Measurements from ENCODE around the gene IL1RAPL1. TPM values are rescaled to one million over a fixed set of nuclear protein-coding genes. Genes with fewer than 3 reads are reported as not detected.

Gene IL1RAPL1
- total and polyA plus RNA-seq, 9 of the 15 experiments (the other 6 are each of a cell fraction or from before 2014, with no cell fraction given): 0.04 to 0.07 (median 0.04) TPM; not detected in 6

DNA sequence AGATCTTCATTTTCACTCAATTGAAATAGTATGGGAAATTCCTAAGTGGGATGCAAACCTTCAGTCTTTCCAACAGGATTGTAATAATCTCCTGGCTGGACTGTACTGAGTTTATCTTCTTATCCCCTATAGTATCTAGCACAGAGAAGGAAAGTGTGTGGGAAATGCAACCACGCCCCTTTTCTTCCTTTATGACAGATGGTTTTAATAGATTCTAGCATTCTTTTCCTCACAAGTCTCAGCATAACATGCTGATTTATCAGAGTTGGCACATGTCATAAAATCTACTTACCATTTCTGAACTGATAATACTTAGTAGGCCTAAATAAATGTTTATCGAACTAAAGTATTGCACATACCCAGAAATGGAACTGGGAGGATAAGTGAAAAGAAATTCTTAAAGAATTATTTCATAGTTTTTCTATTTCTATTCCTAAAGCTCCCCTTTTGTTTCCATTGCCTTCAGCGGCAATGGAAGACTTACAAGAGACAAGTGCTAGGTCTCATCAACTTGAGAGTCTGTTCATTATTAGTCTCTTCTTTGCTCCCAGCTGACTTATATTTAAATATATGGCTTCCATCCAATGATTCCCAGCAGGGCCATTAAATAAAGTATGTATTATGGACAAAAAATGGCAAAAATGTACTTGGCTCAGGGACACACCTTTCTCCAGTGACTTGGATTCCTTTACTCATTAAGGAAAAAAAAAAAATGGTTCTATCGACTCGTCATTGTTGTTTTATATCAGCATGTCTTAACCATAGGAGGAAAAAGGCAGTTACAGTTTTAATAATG is 484.5 kb downstream of the IL1RAPL1 start:
- ATAC-seq: no peak
- CTCF ChIA-PET (ENCODE audit: low intra/inter-chr PET ratio): no interaction called here
- TF ChIP-seq KAT8 (IDR thresholded peaks at IDR 0.05; ENCODE audit: low read depth): no peak
- TF ChIP-seq, protein P1, sequence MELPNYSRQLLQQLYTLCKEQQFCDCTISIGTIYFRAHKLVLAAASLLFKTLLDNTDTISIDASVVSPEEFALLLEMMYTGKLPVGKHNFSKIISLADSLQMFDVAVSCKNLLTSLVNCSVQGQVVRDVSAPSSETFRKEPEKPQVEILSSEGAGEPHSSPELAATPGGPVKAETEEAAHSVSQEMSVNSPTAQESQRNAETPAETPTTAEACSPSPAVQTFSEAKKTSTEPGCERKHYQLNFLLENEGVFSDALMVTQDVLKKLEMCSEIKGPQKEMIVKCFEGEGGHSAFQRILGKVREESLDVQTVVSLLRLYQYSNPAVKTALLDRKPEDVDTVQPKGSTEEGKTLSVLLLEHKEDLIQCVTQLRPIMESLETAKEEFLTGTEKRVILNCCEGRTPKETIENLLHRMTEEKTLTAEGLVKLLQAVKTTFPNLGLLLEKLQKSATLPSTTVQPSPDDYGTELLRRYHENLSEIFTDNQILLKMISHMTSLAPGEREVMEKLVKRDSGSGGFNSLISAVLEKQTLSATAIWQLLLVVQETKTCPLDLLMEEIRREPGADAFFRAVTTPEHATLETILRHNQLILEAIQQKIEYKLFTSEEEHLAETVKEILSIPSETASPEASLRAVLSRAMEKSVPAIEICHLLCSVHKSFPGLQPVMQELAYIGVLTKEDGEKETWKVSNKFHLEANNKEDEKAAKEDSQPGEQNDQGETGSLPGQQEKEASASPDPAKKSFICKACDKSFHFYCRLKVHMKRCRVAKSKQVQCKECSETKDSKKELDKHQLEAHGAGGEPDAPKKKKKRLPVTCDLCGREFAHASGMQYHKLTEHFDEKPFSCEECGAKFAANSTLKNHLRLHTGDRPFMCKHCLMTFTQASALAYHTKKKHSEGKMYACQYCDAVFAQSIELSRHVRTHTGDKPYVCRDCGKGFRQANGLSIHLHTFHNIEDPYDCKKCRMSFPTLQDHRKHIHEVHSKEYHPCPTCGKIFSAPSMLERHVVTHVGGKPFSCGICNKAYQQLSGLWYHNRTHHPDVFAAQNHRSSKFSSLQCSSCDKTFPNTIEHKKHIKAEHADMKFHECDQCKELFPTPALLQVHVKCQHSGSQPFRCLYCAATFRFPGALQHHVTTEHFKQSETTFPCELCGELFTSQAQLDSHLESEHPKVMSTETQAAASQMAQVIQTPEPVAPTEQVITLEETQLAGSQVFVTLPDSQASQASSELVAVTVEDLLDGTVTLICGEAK (IDR thresholded peaks at IDR 0.05): no peak
- TF ChIP-seq, protein P1 (CRISPR knock-in tag; IDR thresholded peaks at IDR 0.05): no peak
- no peak for TF ChIP-seq SIN3B (IDR thresholded peaks at IDR 0.05; ENCODE audit: low read depth)
- TF ChIP-seq CSDE1 (IDR thresholded peaks at IDR 0.05): no peak
- no peak for TF ChIP-seq NFXL1 (CRISPR knock-in tag; IDR thresholded peaks at IDR 0.05)
- no peak for TF ChIP-seq ELF2 (CRISPR knock-in tag; IDR thresholded peaks at IDR 0.05)
- no peak for TF ChIP-seq MECOM (CRISPR knock-in tag; IDR thresholded peaks at IDR 0.05)
- TF ChIP-seq ZNF764 (CRISPR knock-in tag; IDR thresholded peaks at IDR 0.05; ENCODE audit: low read depth): no peak
- TF ChIP-seq TARDBP (IDR thresholded peaks at IDR 0.05): no peak
- TF ChIP-seq ZBTB8A (IDR thresholded peaks at IDR 0.05; ENCODE audit: partially characterized antibody): no peak
- no peak for TF ChIP-seq PCBP2 (IDR thresholded peaks at IDR 0.05; ENCODE audit: low read depth, low read length, poor library complexity, severe bottlenecking)
- TF ChIP-seq TEAD1 (CRISPR knock-in tag; IDR thresholded peaks at IDR 0.05): no peak
- TF ChIP-seq, protein P2, sequence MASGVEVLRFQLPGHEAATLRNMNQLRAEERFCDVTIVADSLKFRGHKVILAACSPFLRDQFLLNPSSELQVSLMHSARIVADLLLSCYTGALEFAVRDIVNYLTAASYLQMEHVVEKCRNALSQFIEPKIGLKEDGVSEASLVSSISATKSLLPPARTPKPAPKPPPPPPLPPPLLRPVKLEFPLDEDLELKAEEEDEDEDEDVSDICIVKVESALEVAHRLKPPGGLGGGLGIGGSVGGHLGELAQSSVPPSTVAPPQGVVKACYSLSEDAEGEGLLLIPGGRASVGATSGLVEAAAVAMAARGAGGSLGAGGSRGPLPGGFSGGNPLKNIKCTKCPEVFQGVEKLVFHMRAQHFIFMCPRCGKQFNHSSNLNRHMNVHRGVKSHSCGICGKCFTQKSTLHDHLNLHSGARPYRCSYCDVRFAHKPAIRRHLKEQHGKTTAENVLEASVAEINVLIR (CRISPR knock-in tag; IDR thresholded peaks at IDR 0.05): no peak

More for the DNA sequence above, 484.5 kb downstream of the IL1RAPL1 start:
- no peak overlapping the region for H3K9ac ChIP-seq (ENCODE audit: insufficient read depth in 1 of 2, low read depth in 2 of 2, low read length in 2 of 2)
- in situ Hi-C loops (cut with MboI) (no loop called here), intact Hi-C loops (cut with micrococcal nuclease) (no loop called here)
- no peak for DNase-seq (ENCODE audit: extremely low read depth in 1 of 4, low spot score in 3 of 4)
- WGBS (ENCODE audit: insufficient coverage, low coverage, missing lambda C conversion rate): 0% methylated on average over 4 of the region's 5 CpGs
- H3K27me3 ChIP-seq (ENCODE audit: control insufficient read depth in 2 of 2, insufficient read depth in 2 of 2, low read length in 2 of 2): no peaks in the 10 kb centered on the region
- no peak overlapping the region for H2AFZ ChIP-seq (ENCODE audit: low read depth, low read length)
- FAIRE-seq: no peak
- H3K27ac ChIP-seq (ENCODE audit: extremely low read depth, low read depth, low read length): no peak overlapping the region
- H3K9me3 ChIP-seq (replicated peaks; ENCODE audit: control insufficient read depth, insufficient read depth, low read depth, low read length): no peaks in the 10 kb centered on the region
- H4K20me1 ChIP-seq (replicated peaks; ENCODE audit: control insufficient read depth, insufficient read depth, low read length): no peaks in the 10 kb centered on the region
- POLR2A ChIA-PET: no interaction called here
- H3K36me3 ChIP-seq (ENCODE audit: control insufficient read depth, insufficient read depth, low read length): no peaks in the 10 kb centered on the region
- H3K4me2 ChIP-seq (ENCODE audit: insufficient read depth, low read length): no peak overlapping the region
- no peaks in the 10 kb centered on the region for H3K4me1 ChIP-seq (replicated peaks in 1 of 2; ENCODE audit: control insufficient read depth in 2 of 2, insufficient read depth in 2 of 2, low read length in 2 of 2)
- no peaks in the 10 kb centered on the region for H3K79me2 ChIP-seq (ENCODE audit: control insufficient read depth, insufficient read depth, low read length)
- H3K9me1 ChIP-seq (ENCODE audit: control insufficient read depth, insufficient read depth, low read length): no peaks in the 10 kb centered on the region
- no peak overlapping the region for H3K4me3 ChIP-seq
- BruUV-seq (replicated peaks): no TSS peak

All from K562 (cell line).